ENCODE results near the gene PRICKLE4.
"Not testable (repeated sequence)": the region's sequence is repeated elsewhere in the genome, so short reads cannot be mapped to it uniquely, and the experiment has no call there.

PRICKLE4 gene

DNA sequence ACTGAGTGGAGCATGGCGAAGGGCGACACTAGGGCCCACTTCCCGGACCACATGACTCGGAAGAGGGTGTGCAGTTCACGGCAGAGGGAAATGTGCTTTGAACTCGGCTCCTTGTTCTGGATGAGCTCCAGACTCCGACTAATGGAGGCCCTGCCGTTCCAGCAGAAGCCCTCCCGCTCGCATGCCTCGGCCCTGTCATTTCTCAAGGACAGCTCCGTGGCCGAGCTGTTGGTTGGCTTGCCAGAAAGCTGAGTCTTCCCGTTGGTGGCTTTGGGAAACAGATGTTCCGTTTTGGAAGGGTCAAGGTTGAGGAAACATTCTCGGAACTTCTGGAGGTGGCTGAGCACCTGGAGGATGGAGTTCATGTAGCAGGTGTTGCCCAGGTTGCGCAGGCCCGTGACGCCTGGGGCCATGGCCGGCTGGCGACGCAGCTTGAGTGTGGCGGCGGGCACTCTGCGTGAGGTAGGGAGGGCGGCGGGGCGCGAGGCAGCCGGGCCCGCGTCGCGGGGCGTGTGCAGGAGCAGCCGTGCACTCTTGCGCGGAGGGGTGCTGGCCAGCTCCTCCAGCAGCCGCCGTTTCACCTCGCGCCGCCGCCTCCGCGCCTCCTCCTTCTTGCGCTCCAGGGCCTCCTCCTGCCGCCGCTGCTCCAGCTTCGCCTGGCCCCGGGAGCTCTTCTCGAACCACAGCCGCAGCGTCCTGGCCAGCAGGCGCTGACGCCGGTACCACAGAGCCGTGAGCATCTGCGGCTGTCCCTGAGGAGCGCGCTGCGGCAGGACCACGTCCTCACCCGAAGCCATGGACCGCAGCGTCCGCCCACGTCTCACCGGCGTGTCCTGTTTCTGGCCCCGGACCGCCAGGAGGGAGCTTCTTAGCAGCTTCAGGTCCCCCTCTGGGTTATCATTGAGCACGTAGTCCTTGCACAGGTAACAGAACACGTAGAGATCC is 25.5 kb downstream of the PRICKLE4 start:
- DNase-seq (ENCODE audit: low read depth), result no peak
- H3K4me3 ChIP-seq (ENCODE audit: low read length), result no peak overlapping the region
- TF ChIP-seq, protein P1, sequence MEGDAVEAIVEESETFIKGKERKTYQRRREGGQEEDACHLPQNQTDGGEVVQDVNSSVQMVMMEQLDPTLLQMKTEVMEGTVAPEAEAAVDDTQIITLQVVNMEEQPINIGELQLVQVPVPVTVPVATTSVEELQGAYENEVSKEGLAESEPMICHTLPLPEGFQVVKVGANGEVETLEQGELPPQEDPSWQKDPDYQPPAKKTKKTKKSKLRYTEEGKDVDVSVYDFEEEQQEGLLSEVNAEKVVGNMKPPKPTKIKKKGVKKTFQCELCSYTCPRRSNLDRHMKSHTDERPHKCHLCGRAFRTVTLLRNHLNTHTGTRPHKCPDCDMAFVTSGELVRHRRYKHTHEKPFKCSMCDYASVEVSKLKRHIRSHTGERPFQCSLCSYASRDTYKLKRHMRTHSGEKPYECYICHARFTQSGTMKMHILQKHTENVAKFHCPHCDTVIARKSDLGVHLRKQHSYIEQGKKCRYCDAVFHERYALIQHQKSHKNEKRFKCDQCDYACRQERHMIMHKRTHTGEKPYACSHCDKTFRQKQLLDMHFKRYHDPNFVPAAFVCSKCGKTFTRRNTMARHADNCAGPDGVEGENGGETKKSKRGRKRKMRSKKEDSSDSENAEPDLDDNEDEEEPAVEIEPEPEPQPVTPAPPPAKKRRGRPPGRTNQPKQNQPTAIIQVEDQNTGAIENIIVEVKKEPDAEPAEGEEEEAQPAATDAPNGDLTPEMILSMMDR (conservative IDR thresholded peaks at IDR 0.05; ENCODE audit: low read depth, low read length), result no peak

DNA sequence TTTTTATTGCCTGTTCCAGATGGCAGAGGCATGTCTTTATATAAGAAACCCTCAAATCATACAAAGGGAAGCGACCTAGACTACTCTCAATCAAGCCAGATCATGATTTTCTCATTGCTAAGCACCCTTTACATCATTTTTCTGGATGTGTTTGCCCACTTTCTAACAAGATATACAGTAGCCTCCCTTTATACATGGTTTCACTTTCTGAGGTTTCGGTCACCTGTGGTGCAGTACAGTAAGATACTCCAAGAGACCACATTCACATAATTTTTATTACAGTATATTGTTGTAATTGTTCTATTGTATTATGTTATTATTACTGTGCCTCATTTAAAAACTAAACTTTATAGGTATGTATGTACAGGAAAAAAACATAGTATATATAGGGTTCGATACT is 30.5 kb downstream of the PRICKLE4 start:
- TF ChIP-seq, protein P1 (conservative IDR thresholded peaks at IDR 0.05; ENCODE audit: low read depth, low read length), result no peak
- no peak overlapping the region for H3K4me3 ChIP-seq (ENCODE audit: low read length)
- no peak for DNase-seq (ENCODE audit: low read depth)

DNA sequence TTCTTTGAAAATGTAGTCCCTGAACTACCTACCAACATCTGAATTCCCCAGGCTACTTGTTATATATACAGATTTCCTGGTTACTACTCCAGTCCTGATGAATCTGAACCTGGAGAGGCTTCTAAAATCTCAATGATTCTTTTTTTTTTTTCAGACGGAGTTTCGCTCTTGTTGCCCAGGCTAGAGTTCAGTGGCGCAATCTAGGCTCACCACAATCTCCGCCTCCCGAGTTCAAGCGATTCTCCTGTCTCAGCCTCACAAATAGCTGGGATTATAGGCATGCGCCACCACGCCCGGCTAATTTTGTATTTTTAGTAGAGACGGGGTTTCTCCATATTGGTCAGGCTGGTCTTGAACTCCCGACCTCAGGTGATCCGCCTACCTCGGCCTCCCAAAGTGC is 31.4 kb downstream of the PRICKLE4 start:
- H3K4me3 ChIP-seq (ENCODE audit: low read length); DNase-seq (ENCODE audit: low read depth): not testable (repeated sequence)

DNA sequence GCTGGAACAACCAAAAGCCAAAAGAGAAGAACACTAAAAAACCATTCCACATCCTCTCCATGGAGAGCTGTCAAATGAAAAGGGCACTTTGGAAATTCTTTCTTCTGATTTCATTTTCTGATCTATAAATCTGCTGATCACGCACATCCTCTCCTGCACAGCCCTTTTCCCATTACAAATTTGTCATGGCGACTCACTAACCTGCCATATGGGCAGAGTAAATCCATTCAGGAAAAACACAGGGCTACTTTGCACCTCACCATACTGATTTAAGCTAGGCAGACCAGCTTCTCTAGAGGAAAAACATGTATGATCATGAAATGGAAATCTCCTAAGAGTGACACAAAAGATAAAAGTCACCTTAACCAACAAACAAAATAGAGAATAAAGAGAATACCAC is 32.9 kb downstream of the PRICKLE4 start:
- DNase-seq (ENCODE audit: low read depth), result no peak
- no peak overlapping the region for H3K4me3 ChIP-seq (ENCODE audit: low read length)
- TF ChIP-seq, protein P1 (conservative IDR thresholded peaks at IDR 0.05; ENCODE audit: low read depth, low read length), result no peak

DNA sequence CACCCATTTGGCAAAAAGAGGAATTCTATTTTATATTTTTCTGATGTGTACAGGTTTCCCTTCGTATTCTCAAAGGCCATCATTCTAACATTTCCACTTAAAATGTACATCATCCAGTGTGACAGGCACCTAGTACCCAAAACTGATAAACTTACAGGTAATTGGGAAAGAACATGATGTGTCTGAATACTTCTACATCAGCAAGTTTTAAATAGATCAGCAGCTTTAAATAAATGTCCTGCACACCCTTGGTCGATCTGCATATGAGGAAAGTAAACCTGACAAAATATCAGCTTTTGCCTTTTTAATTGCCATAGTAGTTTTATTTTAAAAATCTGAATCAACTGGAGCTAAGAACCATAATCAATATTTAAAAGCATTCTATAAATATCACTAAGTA is 33.4 kb downstream of the PRICKLE4 start:
- DNase-seq (ENCODE audit: low read depth), result no peak
- TF ChIP-seq, protein P1 (conservative IDR thresholded peaks at IDR 0.05; ENCODE audit: low read depth, low read length), result no peak
- no peak overlapping the region for H3K4me3 ChIP-seq (ENCODE audit: low read length)

DNA sequence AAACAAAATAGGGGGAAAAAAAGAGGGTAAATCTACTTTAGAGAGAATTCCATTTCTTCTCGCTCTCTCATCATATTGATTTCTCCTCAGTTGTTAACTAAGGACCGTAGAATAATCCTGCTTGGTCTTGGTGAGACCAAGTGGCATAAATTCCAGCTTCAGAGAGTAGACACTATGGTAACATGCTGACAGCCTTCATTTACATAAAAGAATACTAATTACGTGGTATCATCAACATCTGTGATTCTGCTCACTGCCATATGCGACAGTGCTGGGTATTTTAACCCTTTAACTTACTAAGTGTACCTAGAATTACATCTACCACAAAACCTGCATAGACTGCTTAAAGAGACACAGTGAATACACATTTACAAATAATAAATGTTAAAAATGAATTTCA is 34.0 kb downstream of the PRICKLE4 start:
- no peak for DNase-seq (ENCODE audit: low read depth)
- TF ChIP-seq, protein P1 (conservative IDR thresholded peaks at IDR 0.05; ENCODE audit: low read depth, low read length), result no peak
- H3K4me3 ChIP-seq (ENCODE audit: low read length), result no peak overlapping the region

DNA sequence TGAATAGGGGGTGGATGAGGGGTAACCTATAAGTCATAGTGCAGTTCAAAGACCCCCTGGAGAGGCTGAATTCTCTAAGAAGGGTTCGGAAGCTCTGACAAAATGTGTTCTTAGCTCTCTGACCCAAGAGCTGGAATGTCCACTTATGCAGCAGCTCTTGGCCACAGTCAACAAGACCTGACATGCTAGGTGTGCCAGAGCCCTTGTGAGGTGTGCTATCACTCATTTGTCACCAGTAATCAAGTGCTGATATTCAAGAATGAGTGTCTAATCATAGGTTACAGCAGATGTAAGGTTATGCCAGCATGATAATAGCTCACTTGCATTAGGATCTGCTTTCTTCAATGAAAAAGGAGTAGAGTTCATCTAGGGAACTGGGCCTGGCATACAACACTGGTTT is 35.0 kb downstream of the PRICKLE4 start:
- no peak for DNase-seq (ENCODE audit: low read depth)
- H3K4me3 ChIP-seq (ENCODE audit: low read length), result no peak overlapping the region
- TF ChIP-seq, protein P1 (conservative IDR thresholded peaks at IDR 0.05; ENCODE audit: low read depth, low read length), result no peak
